HG02840 (cell line): ENCODE measurements around the gene AP3B1.
"Not testable (repeated sequence)": the region's sequence is repeated elsewhere in the genome, so short reads cannot be mapped to it uniquely, and the experiment has no call there.

ENCODE experiments used
- ATAC-seq: cut with Tn5 transposase; IDR thresholded peaks from one replicate; pipeline ENCODE4 v1.9.1; 2021; ENCODE audit warnings: mild to moderate bottlenecking, moderate library complexity, moderate number of reproducible peaks; ENCODE audit not compliant: unreplicated experiment, low FRiP score

Gene AP3B1

DNA sequence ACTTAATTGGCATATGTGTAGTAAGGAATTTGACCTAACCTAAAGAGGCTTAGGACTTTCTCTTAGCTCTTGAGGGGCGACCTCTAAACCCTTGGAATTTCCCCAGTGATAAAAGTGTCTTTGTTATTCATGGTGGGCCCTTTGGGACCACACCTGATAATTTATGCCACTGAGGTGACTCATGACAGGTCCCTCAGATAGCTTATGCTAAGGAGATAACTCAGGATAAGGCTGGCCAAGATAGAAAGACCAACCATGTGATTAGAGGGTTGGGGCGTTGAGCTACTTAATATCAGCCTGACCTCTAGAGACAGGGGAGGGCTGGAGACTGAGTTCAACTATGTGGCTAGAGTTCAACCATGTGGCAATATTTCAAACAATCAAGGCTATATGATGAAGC, 218.1 kb downstream of the AP3B1 start:
- no peak for ATAC-seq

DNA sequence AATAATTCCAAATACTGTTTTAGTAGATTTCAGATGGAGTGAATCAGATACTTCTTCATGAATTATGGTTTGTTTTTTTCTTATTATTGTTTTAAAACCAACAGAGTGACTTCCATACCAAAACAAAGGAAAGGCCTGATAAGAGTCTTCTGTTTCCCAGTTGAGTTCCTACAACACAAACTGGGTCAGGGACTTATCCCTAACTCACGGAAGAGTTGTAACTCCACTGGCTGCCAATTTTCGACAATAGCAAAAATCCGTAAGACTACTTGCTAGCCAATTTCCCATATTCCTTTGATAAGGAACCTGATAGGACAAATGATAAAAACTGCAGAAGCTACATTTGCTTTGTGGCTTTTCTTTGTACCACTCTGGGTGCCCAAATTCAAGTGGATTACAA, 219.2 kb downstream of the AP3B1 start:
- no peak for ATAC-seq

DNA sequence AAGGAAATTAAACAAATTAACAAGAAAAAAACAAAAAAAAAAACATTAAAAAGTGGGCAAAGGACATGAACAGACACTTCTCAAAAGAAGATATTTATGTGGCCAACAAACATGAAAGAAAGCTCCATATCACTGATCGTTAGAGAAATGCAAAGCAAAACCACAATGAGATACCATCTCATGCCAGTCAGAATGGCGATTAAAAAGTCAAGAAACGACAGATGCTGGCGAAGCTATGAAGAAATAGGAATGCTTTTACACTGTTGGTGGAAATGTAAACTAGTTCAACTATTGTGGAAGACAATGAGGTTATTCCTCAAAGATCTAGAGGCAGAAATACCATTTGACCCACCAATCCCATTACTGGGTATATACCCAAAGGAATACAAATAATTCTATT, 223.8 kb downstream of the AP3B1 start:
- not testable (repeated sequence) for ATAC-seq

DNA sequence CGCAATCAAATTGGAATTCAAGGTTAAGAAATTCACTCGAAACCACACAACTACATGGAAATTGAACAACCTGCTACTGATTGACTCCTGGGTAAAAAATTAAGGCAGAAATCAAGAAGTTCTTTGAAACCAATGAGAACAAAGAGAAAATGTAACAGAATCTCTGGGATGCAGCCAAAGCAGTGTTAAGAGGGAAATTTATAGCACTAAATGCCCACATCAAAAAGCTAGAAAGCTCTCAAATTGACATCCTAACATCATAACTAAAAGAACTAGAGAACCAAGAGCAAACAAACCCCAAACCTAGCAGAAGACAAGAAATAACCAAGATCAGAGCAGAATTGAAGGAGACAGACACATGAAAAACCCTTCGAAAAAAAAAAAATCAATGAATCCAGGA, 226.9 kb downstream of the AP3B1 start:
- not testable (repeated sequence) for ATAC-seq

DNA sequence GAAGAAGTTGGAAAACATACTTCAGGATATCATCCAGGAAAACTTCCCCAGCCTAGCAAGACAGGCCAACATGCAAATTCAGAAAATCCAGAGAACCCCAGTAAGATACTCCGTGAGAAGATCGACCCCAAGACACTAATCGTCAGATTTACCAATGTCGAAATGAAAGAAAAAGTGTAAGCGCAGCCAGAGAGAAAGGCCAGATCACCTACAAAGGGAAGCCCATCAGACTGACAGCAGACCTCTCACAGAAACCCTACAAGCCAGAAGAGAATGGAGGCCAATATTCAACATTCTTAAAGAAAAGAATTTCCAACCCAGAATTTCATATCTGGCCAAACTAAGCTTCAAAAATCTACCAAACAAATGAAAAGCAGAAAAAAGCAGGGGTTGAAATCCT, 227.8 kb downstream of the AP3B1 start:
- ATAC-seq: not testable (repeated sequence)

DNA sequence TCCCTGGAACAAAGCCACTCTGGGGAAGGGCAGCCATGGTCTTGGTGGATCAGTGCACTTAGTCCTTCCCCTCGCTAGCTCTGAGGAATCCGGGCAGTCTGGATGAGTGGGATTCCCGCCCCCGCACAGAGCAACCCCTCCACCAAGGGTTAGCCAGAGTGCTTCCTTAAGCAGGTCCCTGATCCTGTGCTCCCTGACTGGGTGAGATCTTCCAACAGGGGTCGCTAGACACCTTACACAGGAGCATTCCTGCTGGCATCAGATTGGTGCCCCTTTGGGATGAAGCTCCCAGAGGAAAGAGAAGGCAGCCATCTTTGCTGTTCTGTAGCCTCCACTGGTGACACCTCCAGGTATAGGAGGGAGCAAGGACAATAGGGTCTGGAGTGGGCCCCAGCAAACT, 228.8 kb downstream of the AP3B1 start:
- ATAC-seq: no peak

DNA sequence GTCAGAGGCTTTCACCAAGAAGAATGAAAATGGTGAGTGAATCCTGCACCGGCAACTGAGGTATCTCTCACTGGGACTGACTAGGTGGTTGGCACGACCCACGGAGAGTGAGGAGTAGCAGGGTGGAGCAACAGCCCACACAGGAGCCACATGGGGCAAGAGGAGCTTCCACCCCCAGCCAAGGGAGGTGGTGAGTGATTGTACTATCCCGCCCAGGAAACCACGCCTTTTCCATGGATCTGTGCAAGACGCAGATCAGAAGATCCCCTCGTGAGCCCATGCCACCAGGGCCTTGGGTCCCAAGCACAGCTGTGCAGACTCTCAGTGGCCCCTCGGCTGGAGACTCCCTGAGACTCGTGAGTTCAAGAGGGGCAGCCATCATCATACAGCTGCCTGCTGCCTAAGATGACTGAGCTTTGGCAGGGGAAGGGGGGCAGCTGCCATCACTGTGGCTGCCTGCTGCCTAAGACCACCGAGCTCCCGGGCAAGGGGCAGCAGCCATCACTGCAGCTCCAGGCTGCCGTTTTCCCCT, 229.5 kb downstream of the AP3B1 start:
- no peak for ATAC-seq

DNA sequence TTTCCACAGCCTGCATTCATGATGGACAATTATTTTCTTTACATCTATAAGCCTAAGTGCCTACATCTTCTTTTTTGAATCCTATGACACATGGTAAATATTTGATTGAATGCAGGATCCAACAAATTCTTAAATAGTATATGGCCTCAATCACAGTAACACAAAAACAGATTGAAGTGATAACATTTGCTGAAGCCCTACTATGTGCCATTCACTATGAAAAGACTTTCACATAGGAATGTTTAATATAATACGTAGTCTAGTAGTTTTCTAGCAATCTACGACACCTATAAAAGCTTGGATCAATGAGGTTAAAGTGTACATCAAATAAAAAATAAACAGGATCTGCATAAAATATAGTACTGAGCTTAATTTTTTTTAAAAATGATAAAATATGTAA, 231.0 kb downstream of the AP3B1 start:
- no peak for ATAC-seq

DNA sequence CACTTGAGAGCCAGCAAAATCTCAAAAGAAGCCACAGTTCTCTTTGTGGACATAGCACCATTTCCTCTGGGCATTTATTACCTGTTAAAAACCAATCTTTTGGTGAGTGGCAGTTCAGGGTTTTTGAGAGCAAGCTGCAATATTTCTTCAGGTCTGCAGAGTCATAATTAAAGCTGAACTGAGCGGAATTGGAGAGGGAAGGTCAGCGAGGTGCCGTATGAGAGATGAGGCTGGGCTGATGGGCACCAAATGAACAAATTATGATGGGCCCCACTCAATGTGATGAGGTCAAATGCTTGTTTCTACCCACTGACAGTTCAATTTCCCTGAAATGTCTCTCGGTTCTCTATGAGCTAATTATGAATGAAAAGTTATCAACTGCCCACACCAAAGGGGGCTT, 231.9 kb downstream of the AP3B1 start:
- no peak for ATAC-seq

DNA sequence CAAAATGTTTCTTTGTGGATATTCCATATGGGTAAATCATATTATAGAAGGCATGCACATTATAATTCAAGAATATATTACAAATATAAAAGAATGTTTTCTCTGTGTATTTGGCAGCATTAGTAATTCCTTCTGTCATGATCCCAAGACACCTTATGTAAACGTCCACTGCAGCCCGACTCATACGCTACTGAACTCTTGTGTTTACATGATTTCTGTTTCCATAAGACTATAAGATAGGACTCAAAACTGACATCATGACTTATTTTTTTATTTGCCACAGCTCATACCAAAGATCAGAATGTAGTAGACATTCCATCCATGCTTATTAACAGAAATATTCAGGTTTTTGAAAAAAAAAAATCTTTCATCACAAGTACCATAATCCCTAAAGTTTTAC, 234.1 kb downstream of the AP3B1 start:
- no peak for ATAC-seq

DNA sequence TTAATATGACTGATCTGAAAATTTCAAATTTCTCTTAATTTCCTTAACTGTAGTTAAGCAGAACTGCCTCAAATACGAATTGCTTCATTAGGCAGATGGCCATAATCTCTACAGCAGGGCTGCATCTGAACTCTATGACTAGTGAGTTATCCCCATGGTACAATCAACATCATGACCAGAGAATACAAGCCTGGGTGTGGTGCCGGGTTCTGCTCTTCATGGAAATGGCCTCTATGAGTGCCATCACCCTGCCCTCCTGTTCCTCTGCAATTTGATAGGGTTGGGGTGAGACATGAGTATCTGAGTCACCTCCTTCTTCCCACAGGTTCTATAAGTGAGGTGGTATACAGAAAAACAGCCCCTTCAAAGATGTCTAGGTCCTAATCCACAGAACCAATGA, 235.9 kb downstream of the AP3B1 start:
- no peak for ATAC-seq

DNA sequence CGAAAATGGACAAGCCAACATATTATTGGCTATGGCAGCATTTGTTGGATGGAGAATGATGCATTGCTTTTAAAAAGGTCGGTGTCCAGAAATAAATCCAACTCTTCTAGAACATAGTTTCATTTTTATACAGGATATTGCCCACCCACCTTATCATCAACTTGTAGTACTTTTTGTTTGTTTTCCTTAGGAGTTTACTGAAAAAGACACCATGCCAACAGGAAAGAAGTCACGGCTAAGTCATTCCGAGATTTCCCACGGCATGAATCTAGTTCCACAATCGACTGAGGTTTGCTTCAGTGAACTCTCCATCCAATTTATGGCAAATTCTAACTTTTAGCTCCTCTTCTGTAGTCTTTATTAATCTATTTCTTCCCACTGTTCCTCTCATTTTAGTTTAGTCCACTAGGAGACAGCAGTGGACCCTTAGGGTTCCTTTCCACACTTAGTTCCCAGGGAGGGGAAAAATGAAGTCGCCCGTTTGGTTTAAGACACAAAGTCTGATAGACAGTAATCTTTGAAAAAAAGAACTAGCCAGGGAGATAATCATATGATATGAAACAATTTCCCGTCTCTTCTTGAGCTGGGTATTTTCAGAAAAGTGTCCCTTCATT, 237.5 kb downstream of the AP3B1 start:
- ATAC-seq: no peak

DNA sequence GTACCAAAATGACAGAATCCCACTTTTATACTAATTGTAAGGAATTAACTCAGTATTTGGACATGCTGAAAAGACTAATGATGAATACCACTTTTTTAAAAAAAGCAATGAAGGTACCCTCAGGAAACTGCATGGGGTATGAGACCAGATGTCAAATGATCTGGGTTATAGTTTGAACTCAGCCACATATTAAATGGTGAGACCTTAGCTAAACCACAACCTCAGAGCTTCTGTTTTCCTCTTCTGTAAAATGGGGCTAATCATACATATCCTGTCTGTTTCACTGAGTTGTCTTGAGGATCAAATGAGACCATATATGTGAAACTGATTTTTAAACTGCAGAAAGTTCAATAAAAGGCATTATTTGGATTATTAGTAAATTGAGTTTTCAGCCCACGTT, 238.4 kb downstream of the AP3B1 start:
- no peak for ATAC-seq

DNA sequence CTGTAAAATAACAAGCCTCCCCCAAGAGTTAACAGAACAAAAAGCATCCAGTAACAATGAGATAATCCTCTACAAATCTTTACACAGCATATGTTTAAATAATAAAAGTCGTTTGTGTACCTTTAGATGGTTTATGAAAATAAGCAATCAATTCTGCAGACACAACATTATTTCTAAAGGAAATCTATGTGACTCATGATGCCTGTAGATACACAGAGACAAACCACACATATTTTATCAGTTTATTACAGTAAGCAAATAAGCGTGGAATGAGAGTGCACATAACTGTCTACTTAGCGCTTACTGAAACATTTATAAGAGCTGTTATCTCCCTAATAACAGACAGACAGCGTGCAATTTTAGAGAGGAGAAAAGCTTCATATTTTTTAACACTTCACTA, 243.6 kb downstream of the AP3B1 start:
- no peak for ATAC-seq

DNA sequence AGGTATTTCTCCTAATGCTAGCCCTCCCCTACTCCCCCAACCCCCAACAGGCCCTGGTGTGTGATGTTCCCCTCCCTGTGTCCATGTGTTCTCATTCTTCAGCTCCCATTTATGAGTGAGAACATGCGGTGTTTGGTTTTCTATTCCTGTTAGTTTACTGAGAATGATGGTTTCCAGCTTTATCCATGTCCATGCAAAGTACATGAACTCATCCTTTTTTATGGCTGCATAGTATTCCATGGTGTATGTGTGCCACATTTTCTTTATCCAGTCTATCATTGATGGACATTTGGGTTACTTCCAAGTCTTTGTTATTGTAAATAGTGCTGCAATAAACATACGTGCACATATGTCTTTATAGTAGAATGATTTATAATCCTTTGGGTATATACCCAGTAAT, 247.7 kb downstream of the AP3B1 start:
- not testable (repeated sequence) for ATAC-seq

DNA sequence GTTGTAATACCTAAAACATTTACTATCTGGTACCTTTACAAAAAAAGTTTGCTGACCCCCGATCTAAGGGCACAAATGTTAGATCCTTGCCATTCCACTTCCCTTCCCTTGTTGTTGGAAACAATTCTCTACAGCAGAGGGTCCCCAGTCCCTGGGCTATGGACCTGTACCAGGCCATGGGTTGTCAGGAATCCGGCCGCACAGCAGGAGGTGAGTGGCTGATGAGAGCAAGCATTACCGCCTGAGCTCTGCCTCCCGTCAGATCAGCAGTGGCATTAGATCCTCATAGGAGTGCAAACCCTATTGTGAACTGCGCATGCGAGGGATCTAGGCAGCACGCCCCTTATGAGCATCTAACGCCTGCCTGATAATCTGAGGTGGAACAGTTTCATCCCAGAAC, 248.5 kb downstream of the AP3B1 start:
- ATAC-seq: no peak

DNA sequence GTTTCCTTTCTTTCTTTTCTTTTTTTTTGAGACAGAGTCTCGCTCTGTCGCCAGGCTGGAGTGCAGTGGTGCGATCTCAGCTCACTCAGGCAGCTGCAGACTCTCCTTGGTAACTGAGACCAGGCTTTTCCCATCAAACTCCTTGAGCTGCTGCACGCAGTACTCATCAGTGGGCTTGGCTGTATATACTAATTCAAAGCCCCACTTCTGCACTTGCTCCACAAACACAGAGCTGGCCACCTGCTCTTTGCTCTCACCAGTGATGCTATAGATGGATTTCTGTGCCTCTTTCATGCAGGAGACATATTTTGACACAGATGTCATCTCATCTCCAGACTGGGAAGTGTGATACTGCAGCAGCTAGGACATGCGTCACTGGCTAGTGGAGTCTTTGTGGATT, 252.7 kb downstream of the AP3B1 start:
- no peak for ATAC-seq

DNA sequence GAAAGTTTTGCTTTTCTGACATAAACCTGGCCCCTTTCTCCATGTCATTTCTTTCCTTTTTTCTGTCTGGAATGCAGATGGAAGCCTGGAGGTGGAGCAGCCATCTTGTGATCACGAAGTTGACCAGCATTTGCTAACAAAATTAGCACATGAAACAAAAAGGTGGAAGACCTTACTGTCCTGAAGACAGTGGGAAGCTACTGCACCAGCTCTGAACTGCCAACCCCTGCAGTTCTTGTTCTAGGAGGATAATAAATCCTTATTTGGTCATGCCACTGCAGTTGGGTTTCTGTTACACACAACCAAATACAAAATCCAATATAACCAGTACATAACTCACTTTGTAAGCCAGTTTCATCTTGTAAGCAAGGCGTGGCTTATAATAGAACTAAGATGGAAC, 269.0 kb downstream of the AP3B1 start:
- ATAC-seq: no peak

DNA sequence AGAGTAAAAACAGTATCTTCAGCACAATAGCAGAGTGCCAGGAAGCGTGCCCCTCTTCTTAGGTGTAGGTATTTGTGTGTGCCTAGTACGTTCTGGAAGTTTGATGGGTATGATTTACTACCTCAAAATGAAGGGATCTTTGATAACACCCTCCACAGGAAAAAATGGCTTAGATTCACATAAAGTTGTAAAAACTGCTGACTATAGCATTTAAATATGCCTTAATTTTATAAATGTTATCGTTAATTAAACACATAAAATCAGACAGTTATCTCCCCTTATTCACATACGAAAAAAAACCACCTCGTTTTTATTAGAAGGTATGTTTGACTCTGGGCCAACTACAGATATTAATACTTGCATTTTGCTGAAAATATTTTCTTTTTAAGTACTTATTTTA, 274.8 kb downstream of the AP3B1 start:
- ATAC-seq: no peak

DNA sequence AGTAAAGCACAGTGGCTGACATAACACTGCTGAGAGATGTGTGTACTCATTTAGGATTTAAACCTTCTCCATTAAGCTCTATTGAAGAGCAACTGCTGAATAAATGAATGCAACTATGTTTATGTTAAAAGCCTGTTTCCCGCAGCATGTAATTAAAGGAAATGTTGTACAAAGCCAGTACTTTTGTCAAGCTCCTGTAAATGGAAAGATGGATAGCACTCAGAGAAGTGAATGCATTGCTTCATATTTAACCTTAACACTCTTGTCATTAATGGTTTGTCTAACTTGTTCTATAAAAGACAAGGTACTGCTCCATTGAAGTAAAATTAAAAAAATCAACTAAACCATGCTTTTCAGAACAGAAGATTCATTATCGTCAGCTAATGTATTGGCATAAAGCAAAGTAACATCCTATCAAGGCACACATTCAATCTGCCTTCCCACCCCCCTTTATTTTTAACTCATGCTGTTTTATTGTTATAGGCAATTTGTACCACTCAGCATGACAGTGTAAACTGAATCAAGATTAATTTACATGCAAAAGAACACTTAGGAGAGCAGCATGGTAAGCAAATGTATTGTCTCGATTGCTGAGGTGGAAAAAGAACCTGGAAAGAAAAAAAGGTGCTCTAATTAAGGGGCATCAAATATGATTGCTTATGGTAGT, 277.5 kb downstream of the AP3B1 start:
- ATAC-seq: no peak

DNA sequence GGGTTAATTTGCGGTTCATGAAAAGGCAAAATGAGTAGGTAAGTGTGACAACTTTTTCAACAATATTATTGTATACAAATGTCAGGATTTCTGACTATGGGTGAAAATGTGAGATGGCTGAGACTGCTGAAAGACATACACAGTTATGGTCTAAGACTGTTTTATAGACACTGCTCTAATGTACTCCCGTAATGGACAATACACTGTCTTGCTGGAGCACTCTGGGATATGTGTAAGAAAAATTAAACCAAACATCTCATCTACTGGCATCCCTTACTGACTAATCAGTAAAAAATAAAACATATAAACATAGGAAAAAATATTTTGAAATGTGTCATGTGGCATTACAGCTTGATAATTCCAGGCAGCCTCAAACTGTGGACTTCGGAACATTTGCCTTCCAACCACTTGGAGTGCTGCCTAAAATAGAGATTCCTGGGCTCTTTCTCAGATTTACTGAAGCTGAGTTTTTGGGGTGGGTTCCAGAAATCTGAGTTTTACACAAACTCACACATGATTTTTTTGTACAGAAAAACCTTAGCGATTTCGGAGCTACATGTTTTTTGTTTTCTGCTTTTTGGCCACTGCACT, 284.5 kb downstream of the AP3B1 start:
- ATAC-seq: no peak

DNA sequence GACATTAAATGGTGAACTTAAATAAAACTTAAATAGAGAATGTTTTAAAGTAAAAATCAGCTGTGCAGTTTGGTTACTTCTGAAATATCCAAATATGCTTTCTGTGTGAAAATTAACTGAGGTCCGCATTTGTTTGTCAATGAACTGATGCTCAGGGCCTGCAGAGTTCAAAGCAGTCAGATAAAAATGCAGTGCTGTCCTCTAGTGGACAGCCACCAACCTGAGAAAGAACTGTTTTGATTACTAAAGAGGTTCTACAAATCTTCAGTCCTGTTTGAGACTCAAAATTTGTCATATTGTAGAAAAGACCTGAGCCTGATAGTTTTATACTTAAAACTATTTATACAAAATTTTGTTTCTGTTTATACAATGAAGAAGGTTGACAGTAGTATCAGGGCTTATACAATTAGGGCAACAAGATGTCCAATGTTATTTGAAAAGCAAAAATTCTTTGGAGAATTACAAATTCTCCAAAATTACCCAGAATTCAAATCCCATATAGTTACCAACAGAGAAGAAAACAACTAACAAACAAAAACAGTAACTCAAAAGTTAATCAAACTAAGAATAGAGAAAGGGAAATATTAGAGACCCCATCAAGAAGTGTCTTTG, 286.0 kb downstream of the AP3B1 start:
- no peak for ATAC-seq
